GM12892 (cell line): Measurements from ENCODE around the gene ME3.

ENCODE experiments used
- POLR2A ChIP-seq: IDR thresholded peaks from 2 replicates; pipeline ENCODE4 v1.6.1; 2011; ENCODE audit warnings: low read depth, low read length, control low read depth
- POLR2AphosphoS5 ChIP-seq: IDR thresholded peaks from 2 replicates; pipeline ENCODE4 v1.6.1; 2011; ENCODE audit warnings: low read depth, low read length, control low read depth
- TAF1 ChIP-seq: IDR thresholded peaks from 2 replicates; pipeline ENCODE4 v1.6.1; 2011; ENCODE audit warnings: low read depth, mild to moderate bottlenecking, control low read depth, low read length, borderline replicate concordance

DNA sequence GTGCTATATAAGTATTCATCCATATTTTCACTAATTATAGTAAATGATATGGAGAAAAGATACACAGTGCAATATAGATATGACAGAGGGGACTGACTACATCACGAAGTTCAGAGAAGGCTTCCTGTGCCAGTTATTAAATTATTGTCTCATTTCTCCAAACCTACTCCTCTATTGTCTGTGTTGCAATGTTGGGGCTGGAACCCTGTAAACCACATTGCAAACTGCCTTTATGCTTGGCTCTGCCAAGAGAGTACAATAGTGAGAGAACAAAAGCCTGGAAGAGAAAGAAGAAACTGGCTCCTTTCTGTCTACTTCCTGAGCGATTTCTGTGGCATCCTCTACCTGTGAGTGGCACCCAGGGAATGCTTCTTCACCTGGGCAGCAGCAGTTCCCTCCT is 46.4 kb downstream of the ME3 start:
- TF ChIP-seq POLR2A (no peak), POLR2AphosphoS5 (no peak), TAF1 (no peak)
